Activated CD4-positive, alpha-beta memory T cell treated with anti-CD3 and anti-CD28 coated beads, Interleukin-2, amount 10 ng/mL, durations not matched to agents 7 days and 5 days (primary cell): ENCODE results near the gene MTIF2. TPM values are rescaled to one million over a fixed set of nuclear protein-coding genes. Genes with fewer than 3 reads are reported as not detected.
A peak's percentile ranks its signal among the peaks of the same experiment; 100 is the strongest.
"Not testable (repeated sequence)": the region's sequence is repeated elsewhere in the genome, so short reads cannot be mapped to it uniquely, and the experiment has no call there.

Experiments
- CTCF ChIA-PET: fragments of 350-600 bp; sonication (Branson Sonifier 250); formaldehyde crosslinking; loops from one replicate; lab custom pipeline; 2021; ENCODE audit warnings: antibody characterized with exemption, inconsistent platforms; lab: Charles Lee
- POLR2A ChIA-PET: fragments of 350-600 bp; sonication (Branson Sonifier 250); formaldehyde crosslinking; loops from one replicate; lab custom pipeline; 2021; ENCODE audit warnings: antibody characterized with exemption; lab: Charles Lee
- DNase-seq: peaks from one replicate; pipeline ENCODE4 v3.0.0-alpha.2; 2020
- H3K27ac Mint-ChIP-seq: one replicate; pipeline ENCODE4 v1.8.0; 2021; ENCODE audit warnings: mild to moderate bottlenecking, mixed read lengths
- H3K27me3 Mint-ChIP-seq: one replicate; pipeline ENCODE4 v1.8.0; 2021; ENCODE audit warnings: mixed read lengths
- H3K36me3 Mint-ChIP-seq: one replicate; pipeline ENCODE4 v1.8.0; 2021; ENCODE audit warnings: low read depth, mixed read lengths
- H3K4me1 Mint-ChIP-seq: one replicate; pipeline ENCODE4 v1.8.0; 2021; ENCODE audit warnings: mixed read lengths
- H3K4me3 Mint-ChIP-seq: one replicate; pipeline ENCODE4 v1.8.0; 2021; ENCODE audit warnings: mild to moderate bottlenecking, mixed read lengths
- H3K9me3 Mint-ChIP-seq: one replicate; pipeline ENCODE4 v1.8.0; 2021; ENCODE audit warnings: mixed read lengths
- total RNA-seq, 2 experiments: library from RNA; stranded (reverse); gene quantifications; one replicate each; pipeline ENCODE4 v1.2.3, GENCODE V29; 2021

Gene MTIF2, protein sequence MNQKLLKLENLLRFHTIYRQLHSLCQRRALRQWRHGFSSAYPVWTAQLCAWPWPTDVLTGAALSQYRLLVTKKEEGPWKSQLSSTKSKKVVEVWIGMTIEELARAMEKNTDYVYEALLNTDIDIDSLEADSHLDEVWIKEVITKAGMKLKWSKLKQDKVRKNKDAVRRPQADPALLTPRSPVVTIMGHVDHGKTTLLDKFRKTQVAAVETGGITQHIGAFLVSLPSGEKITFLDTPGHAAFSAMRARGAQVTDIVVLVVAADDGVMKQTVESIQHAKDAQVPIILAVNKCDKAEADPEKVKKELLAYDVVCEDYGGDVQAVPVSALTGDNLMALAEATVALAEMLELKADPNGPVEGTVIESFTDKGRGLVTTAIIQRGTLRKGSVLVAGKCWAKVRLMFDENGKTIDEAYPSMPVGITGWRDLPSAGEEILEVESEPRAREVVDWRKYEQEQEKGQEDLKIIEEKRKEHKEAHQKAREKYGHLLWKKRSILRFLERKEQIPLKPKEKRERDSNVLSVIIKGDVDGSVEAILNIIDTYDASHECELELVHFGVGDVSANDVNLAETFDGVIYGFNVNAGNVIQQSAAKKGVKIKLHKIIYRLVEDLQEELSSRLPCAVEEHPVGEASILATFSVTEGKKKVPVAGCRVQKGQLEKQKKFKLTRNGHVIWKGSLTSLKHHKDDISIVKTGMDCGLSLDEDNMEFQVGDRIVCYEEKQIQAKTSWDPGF
- 10 to 100 TPM; 25.6 to 26.5 TPM for total RNA-seq

- DNase-seq, result peak; percentile 90
- H3K27me3 Mint-ChIP-seq, result peaks cover 4% of the 10 kb centered on the region
- peaks cover 32% of the 10 kb centered on the region for H3K4me1 Mint-ChIP-seq
- H3K9me3 Mint-ChIP-seq, result no peaks in the 10 kb centered on the region
- H3K36me3 Mint-ChIP-seq, result peaks cover 10% of the 10 kb centered on the region
- CTCF ChIA-PET, result interaction anchor here (0.6 to 1.5 kb wide), 6 partner anchors 9 to 984 kb away, joined by 3 to 6 read pairs (median 3); partner anchors contain the start of genes CLHC1, RPS27A and RTN4
- peak within 1 kb of the TSS; percentile 86 for H3K27ac Mint-ChIP-seq
- H3K4me3 Mint-ChIP-seq, result peak within 1 kb of the TSS; percentile 86
- POLR2A ChIA-PET, result interaction anchor here (0.7 to 1.9 kb wide), 6 partner anchors 10 to 45 kb away, joined by 3 to 8 read pairs (median 5); partner anchors contain the start of genes CLHC1 and RPS27A
These were observed at the start of gene MTIF2 for GRCh38 chr2:55268907-55269644. Gene MTIF2, minus strand, starts transcription at chr2:55269231. Its CDS starts 5,373 bp downstream, at chr2:55263858.

DNA sequence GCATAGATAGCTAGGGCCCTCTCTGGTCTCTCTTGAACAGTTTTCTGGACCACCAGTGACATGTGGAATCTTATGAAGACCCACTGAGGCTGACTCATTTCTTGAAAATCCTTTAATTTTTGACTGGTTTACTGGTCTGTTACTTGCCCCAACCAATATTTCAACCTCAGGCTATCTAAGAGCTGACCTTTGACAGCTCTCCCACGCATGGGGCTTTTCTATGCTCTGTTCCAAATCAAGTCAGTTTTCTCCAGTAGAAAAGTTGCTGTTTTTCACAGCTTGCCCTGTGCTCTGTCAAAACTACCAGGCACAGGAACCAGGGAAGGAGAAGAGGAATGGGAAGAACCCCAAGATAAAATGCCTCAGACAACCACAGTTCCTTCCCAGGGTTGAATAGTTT lies 46.0 kb upstream of the MTIF2 start:
- H3K4me3 Mint-ChIP-seq, result no peak overlapping the region
- no peak for DNase-seq
- ChIA-PET POLR2A (interaction anchor here (1.0 kb wide), 1 partner anchor 13 kb away, joined by 3 read pairs; no protein-coding TSS in a partner anchor), CTCF (no interaction called here)
- no peaks in the 10 kb centered on the region for H3K9me3 Mint-ChIP-seq
- peaks cover 17% of the 10 kb centered on the region for H3K4me1 Mint-ChIP-seq
- H3K36me3 Mint-ChIP-seq, result no peaks in the 10 kb centered on the region
- no peaks in the 10 kb centered on the region for H3K27me3 Mint-ChIP-seq
- no peak overlapping the region for H3K27ac Mint-ChIP-seq

DNA sequence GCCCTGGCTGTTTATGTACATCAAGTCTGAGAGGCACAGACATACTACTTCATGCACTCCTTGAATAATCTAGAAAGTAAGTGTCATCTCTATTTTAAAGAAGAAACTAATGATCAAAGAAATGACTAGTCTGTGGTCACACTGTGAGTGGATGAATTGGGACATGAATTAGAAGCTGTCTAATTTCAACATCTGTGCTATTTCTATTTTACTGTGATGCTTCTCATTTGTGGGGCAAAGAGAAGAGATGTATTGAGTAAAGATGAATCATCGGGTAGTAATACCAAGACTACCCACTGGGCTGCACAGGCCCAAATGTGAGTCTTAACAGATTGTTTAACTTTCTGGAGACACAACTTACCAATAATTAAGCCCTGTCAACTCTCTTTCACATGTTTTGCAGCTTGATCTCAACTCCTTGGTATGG lies 42.4 kb upstream of the MTIF2 start:
- Mint-ChIP-seq H3K27ac (no peak overlapping the region), H3K36me3 (no peaks in the 10 kb centered on the region), H3K27me3 (no peaks in the 10 kb centered on the region), H3K4me3 (no peak overlapping the region), H3K9me3 (no peaks in the 10 kb centered on the region), H3K4me1 (peaks cover 22% of the 10 kb centered on the region)
- ChIA-PET CTCF (interaction anchor here (0.7 kb wide), 1 partner anchor 208 kb away, joined by 3 read pairs; the partner anchor contains the start of gene CFAP36), POLR2A (interaction anchor here (1.0 kb wide), 1 partner anchor 79 kb away, joined by 3 read pairs; the partner anchor contains the start of genes CLHC1 and RPS27A)
- no peak for DNase-seq

- H3K9me3 Mint-ChIP-seq, result no peaks in the 10 kb centered on the region
- no peak for DNase-seq
- H3K36me3 Mint-ChIP-seq, result no peaks in the 10 kb centered on the region
- ChIA-PET POLR2A (no interaction called here), CTCF (no interaction called here)
- peaks cover 22% of the 10 kb centered on the region for H3K4me1 Mint-ChIP-seq
- no peak overlapping the region for H3K27ac Mint-ChIP-seq
- no peak overlapping the region for H3K4me3 Mint-ChIP-seq
- H3K27me3 Mint-ChIP-seq, result no peaks in the 10 kb centered on the region
These were observed 40.4 kb upstream of the MTIF2 start for GRCh38 chr2:55309446-55309845.

DNA sequence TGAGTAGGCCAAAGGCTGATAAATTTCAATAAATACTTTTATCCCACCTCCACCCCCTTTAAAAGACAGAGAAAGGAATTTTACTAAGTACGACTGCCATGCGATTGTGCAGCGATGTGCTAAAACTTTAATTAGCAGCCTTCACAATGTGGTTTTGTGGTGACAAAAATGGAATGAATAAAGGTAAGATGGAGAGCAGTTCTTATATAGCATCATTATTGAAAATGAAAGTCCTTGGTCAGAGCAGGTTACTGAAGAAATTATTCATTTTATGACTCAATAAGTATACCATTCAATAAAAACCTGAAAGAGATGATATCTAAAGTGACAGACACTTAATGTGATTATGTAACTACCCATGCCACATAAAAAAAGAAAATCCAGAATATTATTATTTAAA lies 33.2 kb upstream of the MTIF2 start:
- DNase-seq, result no peak
- no peak overlapping the region for H3K4me3 Mint-ChIP-seq
- peaks cover 9% of the 10 kb centered on the region for H3K27me3 Mint-ChIP-seq
- H3K9me3 Mint-ChIP-seq, result no peaks in the 10 kb centered on the region
- no peak overlapping the region for H3K27ac Mint-ChIP-seq
- H3K36me3 Mint-ChIP-seq, result no peaks in the 10 kb centered on the region
- ChIA-PET POLR2A (interaction anchor here (1.0 kb wide), 1 partner anchor 13 kb away, joined by 3 read pairs; no protein-coding TSS in a partner anchor), CTCF (no interaction called here)
- peaks cover 3% of the 10 kb centered on the region for H3K4me1 Mint-ChIP-seq

- Mint-ChIP-seq H3K36me3 (no peaks in the 10 kb centered on the region), H3K27me3 (peaks cover 9% of the 10 kb centered on the region), H3K27ac (no peak overlapping the region), H3K4me3 (no peak overlapping the region), H3K4me1 (peaks cover 3% of the 10 kb centered on the region), H3K9me3 (no peaks in the 10 kb centered on the region)
- CTCF ChIA-PET, result no interaction called here
- no peak for DNase-seq
- POLR2A ChIA-PET, result interaction anchor here (1.0 kb wide), 1 partner anchor 14 kb away, joined by 3 read pairs; no protein-coding TSS in a partner anchor
These were observed 32.2 kb upstream of the MTIF2 start for GRCh38 chr2:55301277-55301676.

DNA sequence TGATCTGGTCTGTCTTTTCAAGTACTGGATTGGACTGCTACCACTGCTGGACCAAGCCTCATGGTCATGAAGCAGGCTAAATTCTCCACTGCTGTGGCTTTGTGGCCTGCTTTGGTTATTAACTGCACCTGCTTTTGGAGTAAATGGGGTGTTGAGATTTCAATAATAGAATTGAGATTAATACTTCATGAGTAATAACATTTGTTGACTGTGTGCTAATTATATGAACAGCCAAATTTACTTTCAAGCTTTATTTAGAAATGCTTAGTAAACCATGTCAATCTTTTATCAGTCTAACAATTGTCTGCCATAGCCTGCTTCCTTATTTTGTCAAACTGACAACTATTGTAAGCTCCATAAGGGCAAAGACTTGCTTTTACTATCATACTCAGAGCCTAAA lies 27.4 kb upstream of the MTIF2 start:
- ChIA-PET CTCF (no interaction called here), POLR2A (no interaction called here)
- Mint-ChIP-seq H3K36me3 (peaks cover 3% of the 10 kb centered on the region), H3K27ac (no peak overlapping the region), H3K9me3 (no peaks in the 10 kb centered on the region), H3K4me3 (no peak overlapping the region), H3K4me1 (peaks cover 10% of the 10 kb centered on the region), H3K27me3 (peaks cover 5% of the 10 kb centered on the region)
- DNase-seq, result no peak

DNA sequence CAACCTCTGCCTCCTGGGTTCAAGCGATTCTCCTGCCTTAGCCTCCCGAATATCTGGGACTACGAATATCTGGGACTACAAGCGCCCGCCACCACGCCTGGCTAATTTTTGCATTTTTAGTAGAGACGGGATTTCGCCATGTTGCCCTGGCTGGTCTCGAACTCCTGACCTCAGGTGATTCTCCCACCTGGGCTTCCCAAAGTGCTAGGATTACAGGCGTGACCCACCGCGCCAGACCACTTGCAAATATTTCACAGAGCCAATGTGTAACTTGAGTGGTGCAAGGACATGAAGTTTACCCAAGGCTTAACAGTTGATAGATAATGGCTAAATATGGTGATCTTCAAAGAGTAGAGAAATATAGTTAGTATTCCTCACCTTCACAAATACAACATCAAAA lies 14.1 kb upstream of the MTIF2 start:
- no peak for DNase-seq
- Mint-ChIP-seq H3K9me3 (no peaks in the 10 kb centered on the region), H3K4me1 (peaks cover 23% of the 10 kb centered on the region), H3K36me3 (no peaks in the 10 kb centered on the region), H3K27ac (no peak overlapping the region), H3K27me3 (peaks cover 2% of the 10 kb centered on the region), H3K4me3 (peak overlapping the region; percentile 31)
- CTCF ChIA-PET, result no interaction called here
- POLR2A ChIA-PET, result no interaction called here

GRCh38 chr2:55282110-55282917 lies 13.3 kb upstream of the MTIF2 start:
- ChIA-PET CTCF (no interaction called here), POLR2A (interaction anchor here (0.8 to 1.1 kb wide), 3 partner anchors 12 to 49 kb away, joined by 3 to 4 read pairs (median 4); no protein-coding TSS in a partner anchor)
- H3K4me1 Mint-ChIP-seq, result peaks cover 23% of the 10 kb centered on the region
- H3K9me3 Mint-ChIP-seq, result no peaks in the 10 kb centered on the region
- peaks cover 2% of the 10 kb centered on the region for H3K27me3 Mint-ChIP-seq
- H3K4me3 Mint-ChIP-seq, result peak overlapping the region; percentile 82
- peak overlapping the region; percentile 80 for H3K27ac Mint-ChIP-seq
- peak; percentile 89 for DNase-seq
- no peaks in the 10 kb centered on the region for H3K36me3 Mint-ChIP-seq

DNA sequence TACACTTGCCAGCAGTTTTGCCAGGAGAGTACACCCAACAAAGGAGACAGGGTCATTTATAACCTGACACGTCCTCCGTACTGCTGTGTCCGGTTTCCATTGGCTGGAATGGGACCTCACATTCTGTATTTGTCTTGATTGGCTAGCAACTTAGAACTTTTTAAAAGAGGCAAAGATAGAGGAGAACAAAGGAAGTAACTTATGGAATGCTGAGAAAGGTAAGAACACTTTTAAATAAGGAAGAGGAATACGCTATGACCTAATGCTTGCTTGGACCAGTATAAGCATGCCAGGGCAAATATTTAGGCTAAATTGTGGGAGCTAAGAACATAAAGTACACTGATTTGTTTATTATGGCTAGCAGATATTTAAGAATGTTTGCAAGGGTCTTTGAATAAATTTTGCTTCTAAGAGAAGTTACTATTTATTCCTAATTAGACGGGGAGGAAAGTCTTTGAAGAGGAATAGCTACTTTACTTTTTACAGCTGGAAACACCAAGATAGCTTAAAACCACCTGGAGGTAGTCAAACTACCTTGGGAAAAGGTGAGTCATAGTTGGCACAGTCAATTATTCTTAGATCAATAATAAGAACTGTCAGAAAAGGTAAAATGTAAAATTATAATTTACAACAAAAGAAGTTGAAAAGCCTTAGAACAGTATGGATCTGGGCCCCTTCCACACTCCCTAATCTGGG lies 12.0 kb upstream of the MTIF2 start:
- not testable (repeated sequence) for DNase-seq, H3K27me3 Mint-ChIP-seq, H3K36me3 Mint-ChIP-seq, H3K9me3 Mint-ChIP-seq, H3K27ac Mint-ChIP-seq
- Mint-ChIP-seq H3K4me3 (peak overlapping the region; percentile 11), H3K4me1 (peaks cover 23% of the 10 kb centered on the region)
- CTCF ChIA-PET, result interaction anchor here (0.6 kb wide), 1 partner anchor 67 kb away, joined by 3 read pairs; no protein-coding TSS in a partner anchor
- POLR2A ChIA-PET, result interaction anchor here (0.7 to 1.1 kb wide), 2 partner anchors 11 to 54 kb away, joined by 4 read pairs; no protein-coding TSS in a partner anchor

DNA sequence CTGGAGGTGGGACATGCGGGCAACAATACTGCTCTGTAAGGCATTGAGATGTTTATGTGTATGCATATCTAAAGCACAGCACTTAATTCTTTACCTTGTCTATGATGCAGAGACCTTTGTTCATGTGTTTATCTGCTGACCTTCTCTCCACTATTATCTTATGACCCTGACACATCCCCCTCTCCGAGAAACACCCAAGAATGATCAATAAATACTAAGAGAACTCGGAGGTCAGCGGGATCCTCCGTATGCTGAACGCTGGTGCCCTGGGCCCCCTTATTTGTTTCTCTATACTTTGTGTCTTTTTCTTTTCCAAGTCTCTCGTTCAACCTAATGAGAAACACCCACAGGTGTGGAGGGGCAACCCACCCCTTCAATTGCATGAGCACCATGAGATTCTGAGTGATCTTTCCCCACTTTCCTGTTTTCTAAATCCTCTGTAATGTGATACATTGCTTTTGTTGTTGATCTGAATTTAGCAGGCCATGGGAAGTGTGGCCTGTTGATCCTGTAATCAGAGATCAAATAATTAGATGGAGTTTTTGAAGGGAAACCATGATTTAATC lies 10.9 kb upstream of the MTIF2 start:
- H3K36me3 Mint-ChIP-seq, POLR2A ChIA-PET, H3K4me3 Mint-ChIP-seq, H3K9me3 Mint-ChIP-seq, H3K27me3 Mint-ChIP-seq, DNase-seq, CTCF ChIA-PET, H3K27ac Mint-ChIP-seq: not testable (repeated sequence)
- H3K4me1 Mint-ChIP-seq, result peaks cover 23% of the 10 kb centered on the region
